Measurements from ENCODE around the gene DENND4C.

GRCh38 chr9:19180991-19181390 is 49.5 kb upstream of the DENND4C start:
- TF ChIP-seq, protein P1, sequence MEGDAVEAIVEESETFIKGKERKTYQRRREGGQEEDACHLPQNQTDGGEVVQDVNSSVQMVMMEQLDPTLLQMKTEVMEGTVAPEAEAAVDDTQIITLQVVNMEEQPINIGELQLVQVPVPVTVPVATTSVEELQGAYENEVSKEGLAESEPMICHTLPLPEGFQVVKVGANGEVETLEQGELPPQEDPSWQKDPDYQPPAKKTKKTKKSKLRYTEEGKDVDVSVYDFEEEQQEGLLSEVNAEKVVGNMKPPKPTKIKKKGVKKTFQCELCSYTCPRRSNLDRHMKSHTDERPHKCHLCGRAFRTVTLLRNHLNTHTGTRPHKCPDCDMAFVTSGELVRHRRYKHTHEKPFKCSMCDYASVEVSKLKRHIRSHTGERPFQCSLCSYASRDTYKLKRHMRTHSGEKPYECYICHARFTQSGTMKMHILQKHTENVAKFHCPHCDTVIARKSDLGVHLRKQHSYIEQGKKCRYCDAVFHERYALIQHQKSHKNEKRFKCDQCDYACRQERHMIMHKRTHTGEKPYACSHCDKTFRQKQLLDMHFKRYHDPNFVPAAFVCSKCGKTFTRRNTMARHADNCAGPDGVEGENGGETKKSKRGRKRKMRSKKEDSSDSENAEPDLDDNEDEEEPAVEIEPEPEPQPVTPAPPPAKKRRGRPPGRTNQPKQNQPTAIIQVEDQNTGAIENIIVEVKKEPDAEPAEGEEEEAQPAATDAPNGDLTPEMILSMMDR (IDR thresholded peaks at IDR 0.05; ENCODE audit: insufficient read depth, low read length, poor library complexity, severe bottlenecking), result no peak
- TF ChIP-seq EZH2phosphoT487 (conservative IDR thresholded peaks at IDR 0.05; ENCODE audit: low read length), result no peak

All from SU-DHL-6 (cell line).